ENCODE data around the gene KDM7A.
"Not testable (repeated sequence)": the region's sequence is repeated elsewhere in the genome, so short reads cannot be mapped to it uniquely, and the experiment has no call there.

The KDM7A gene, protein sequence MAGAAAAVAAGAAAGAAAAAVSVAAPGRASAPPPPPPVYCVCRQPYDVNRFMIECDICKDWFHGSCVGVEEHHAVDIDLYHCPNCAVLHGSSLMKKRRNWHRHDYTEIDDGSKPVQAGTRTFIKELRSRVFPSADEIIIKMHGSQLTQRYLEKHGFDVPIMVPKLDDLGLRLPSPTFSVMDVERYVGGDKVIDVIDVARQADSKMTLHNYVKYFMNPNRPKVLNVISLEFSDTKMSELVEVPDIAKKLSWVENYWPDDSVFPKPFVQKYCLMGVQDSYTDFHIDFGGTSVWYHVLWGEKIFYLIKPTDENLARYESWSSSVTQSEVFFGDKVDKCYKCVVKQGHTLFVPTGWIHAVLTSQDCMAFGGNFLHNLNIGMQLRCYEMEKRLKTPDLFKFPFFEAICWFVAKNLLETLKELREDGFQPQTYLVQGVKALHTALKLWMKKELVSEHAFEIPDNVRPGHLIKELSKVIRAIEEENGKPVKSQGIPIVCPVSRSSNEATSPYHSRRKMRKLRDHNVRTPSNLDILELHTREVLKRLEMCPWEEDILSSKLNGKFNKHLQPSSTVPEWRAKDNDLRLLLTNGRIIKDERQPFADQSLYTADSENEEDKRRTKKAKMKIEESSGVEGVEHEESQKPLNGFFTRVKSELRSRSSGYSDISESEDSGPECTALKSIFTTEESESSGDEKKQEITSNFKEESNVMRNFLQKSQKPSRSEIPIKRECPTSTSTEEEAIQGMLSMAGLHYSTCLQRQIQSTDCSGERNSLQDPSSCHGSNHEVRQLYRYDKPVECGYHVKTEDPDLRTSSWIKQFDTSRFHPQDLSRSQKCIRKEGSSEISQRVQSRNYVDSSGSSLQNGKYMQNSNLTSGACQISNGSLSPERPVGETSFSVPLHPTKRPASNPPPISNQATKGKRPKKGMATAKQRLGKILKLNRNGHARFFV

DNA sequence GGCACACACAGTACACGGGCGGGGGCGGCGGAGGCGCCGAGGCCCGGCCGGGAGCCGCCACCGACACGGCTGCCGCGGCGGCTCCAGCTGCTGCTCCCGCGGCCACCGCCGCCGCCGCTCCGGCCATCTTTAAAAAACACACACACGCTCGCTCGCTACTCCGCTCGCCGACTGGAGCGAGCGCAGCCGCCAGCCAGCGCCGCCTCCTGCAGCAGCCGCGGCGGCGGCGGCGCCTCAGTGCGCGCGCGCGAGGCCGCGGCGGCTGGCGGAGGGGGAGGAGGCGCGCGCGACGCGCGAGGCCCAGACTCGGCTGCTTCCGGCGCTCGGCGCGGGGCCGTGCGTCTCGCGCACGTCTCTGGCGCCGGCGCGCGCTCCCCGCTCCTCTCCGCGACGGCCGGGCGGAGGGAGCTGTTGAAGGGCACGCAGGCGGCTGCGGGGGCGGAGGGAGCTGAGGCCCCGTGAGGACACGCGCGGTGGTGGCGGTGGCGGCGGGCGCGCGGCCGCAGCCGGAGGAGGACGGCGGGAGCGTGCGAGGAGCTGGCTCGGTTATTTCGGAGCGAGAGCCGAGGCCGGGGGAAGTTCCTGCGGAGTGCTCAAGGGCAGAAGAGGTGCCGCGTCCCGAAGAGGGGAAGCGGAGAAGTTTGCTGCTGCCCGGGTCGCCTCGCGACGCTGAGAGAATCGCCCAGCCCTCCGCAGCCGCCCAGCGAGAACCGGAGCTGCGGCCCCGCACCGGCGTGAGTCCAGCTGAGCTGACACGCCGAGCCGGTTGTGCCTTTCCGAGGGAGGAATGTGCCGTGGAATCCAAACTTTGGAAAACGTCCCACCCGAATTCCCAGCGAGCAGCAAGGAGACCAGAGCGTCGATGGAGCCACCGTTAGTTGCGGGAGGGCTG is at the start of gene KDM7A:
TSS of gene KDM7A (minus strand) at position 173 of the 892 bp plus-strand sequence. CDS start at position 127, 46 bp downstream.
- peak; percentile 90 to 92 for DNase-seq

DNA sequence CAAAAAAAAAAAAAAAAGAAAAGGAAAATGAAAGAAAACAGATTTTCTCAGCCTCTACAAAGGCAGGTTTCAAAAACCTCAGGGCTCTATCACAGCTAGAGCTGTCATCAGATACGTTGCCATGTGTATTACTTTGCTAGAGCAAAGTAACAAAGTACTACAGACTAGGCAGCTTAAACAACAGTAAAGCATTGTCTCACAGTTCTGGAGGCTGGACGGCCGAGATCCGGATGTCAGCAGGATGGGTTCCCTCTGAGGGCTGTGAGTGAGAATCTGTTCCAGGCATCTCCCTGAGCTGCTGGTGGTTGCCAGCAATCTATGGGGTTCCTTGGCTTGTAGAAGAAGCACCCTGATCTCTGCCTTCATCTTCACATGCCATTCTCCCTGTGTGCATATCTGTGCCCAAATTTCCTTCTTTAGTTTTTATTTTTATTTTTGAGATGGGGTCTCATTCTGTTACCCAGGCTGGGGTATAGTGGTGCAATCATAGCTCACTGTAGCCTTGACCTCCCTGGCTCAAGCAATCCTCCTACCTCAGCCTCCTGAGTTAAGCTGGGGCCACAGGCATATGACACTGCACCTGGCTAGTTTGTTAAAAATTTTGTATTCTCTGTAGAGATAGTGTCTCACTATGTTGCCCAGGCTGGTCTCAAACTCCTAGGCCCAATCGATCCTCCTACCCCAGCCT is 48.9 kb upstream of the KDM7A start:
- DNase-seq = no peak

DNA sequence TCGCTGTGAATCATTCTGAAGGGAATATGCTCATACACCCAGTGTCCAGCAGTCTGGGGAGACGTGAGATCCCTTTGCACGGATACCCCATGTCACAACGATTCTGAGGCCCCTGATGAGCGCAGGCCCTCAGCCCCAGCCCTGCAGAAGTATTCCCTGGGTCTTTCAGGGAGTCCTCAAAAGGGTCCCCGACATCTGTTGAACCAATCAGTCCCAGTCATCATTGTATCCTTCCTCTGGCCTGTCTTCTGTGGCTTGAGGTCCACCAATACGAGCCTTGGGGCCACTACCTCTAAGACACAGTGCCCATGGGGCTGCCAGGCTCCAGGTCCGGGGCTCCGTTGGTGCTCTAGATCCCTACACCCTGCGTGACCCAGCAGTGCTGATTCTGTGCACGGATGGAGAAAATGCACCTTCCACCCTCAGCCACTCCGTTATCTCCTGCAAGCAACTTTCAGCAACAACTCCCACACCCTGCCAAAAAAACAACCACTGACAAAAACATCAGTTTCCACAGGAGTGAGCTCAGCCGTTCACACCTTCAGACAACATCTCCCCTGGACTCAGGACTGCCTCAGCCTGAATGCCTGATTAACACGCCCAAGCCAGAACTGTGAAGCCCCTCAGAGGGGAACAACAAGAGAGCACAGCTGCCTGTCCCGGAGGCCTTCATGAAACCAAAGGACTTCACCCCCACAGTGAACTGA is 46.9 kb upstream of the KDM7A start:
- DNase-seq = no peak

DNA sequence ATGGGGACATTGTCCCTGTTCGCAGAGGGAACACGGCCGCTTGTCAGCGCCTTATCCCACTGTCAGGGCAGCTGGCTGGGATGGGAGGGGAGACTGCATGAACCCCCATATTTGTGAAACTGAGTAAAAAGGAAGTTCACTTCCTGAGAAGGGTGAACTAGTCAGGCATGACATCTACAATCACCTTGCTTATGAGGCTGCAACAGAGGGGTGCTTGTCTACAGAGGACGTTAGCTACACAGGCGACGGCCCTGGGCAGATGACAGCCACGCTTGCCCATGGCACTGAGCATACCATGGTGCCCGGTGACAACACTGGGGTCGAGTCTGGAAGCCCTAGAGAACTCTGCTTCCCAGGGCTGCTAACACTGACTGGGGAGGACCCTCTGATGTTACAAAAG is 46.0 kb upstream of the KDM7A start:
- no peak for DNase-seq

DNA sequence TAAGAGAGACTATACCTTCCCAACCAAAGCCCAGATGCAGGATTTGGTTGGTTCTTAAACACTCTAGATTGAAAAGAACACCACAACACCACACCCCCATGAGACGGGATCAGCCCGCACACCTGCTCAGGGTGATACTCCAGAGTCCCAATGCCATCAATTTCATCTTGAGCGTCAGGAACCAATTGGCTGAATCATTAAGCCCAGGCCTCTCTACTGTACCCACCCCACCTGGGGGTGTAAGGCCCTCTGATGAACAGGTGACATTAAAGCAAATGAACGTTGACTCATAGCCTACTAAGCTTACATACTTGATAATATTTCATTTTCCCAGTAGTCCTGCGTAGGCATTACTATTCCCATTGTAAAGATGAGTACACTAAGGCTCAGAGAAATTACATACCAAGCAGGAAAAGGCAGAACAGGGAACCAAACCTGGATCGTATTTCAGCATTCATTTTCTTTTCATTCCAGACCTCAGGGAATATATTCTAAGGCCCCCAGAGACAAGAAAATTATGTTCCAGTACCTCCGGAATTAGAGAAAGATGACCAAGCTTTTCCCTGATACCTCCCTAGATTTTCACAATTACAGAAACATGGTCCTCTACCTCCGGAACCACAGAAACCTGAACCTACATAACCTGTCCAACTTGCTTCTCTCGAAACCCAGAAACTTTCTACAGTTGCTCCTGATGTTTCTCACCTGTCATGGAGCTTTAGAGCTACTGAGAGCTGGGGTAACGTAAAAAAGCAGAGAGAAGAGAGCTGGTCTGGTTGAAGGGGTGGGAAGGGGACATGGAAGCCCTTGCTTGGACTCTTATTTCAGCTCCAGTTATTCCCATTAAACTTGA is 43.1 kb upstream of the KDM7A start:
- no peak for DNase-seq

DNA sequence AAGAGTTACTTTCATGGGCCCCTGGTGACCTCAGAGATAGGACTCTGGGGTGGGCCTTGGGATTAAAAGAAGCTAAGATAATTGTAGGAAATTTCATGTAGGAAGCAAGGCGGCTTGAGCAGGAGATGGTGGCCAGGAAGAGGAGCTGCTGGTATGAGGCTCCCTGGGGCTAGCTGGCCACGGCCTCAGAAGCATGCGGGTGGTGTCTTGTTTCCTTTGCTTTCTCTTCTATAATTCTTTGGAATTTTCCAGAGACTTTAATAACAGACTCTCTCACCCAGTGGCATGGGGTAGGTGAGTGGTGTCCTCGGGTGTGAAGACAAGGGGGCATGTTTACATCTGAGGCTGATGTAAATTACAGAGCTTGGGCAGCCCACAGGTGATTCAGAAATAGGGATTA is 41.9 kb upstream of the KDM7A start:
- no peak for DNase-seq

DNA sequence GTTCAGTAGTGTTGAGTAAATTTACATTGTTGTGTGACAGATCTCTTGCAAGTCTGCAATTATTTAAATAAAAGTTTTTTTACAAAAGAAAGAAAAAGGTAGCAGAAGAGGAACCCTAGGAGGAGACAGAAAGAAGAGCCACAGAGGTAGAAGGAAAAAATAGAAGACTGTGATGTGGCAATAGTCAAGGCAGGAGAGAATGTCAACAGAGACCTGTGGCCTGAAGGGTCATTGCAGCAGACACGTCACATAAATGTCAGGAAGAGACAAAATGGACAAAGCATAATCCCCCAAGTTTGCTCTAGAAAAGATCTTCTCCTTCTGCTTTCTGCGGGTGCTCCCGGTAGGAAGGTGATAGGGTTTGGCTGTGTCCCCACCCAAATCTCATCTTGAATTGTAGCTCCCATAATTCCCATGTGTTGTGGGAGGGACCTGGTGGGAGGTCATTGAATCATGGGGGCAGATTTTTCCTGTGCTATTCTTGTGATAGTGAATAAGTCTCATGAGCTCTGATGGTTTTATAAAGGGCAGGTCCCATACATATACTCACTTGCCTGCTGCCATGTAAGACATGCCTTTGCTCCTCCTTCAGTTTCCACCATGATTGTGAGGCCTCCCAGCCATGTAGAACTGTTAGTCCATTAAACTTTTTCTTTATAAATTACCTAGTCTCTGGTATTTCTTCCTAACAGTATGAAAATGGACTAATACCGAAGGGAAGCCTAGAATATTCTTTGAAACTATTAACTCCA is 41.1 kb upstream of the KDM7A start:
- no peak for DNase-seq

DNA sequence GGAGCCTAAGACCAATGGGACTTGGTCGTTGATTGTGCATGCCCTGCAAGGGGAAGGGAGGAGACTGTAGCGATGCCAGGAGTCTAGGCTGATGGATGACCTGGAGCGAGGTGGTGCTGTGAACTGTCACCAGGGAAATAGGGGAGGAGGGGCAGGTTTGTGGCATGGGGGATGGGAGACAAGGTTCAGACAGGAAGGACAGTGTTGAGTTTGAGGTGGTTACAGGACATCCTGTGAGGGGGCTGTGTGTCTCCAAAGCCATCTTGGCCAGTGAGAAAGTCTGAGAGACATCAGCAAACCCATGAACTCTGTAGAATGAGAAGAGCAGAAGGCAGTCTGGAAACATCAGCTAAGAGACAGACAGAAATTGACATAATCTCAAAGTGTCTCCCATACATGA is 38.5 kb upstream of the KDM7A start:
- no peak for DNase-seq

DNA sequence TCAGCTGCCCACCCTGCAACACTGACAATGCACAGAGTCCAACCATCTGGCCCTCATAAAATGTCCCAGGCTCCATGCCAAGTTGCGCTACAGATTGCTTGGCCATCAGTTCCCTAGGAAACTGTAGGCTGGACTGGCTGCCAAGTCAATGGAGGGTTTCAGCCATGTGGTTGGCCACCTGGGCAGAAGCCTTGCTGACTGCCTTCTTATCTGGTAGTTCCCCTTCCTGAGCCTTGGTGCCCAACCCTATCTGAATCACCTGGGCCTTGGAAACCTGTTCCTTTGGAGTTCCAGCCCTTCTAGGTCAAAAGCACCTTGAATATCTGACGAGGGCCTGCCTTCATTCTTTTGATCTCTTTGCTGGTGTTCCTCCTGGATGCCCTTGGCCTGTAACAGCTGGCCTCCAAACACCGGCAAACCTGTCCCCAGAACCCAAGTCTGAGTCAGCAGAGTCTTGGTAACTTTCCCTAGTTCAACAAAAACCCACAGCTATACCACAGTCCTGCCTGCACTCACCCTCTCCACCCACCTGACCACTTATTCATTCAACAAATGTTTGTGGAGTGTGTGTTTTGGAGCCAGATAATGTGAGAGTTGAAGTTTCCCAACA is 37.4 kb upstream of the KDM7A start:
- DNase-seq = peak; percentile 9 to 69

DNA sequence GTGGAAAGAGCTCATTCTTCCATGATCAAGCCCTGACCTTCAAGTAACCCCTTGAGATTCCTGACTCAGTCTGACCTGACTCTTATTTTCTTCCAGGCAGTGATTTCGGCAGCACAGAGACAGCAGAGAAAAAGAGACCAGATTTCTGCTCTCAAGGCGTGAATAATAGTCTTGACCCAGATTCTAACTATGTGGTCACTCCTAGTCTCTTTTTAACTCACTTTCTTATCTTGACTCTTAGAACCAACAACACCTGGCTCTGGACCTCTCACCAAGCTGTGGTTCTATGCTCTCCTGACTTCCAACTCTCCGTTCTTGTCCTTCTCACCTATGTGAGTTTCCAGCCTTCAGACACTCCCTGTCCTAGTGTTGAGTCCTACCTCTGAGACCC is 36.9 kb upstream of the KDM7A start:
- DNase-seq = no peak

DNA sequence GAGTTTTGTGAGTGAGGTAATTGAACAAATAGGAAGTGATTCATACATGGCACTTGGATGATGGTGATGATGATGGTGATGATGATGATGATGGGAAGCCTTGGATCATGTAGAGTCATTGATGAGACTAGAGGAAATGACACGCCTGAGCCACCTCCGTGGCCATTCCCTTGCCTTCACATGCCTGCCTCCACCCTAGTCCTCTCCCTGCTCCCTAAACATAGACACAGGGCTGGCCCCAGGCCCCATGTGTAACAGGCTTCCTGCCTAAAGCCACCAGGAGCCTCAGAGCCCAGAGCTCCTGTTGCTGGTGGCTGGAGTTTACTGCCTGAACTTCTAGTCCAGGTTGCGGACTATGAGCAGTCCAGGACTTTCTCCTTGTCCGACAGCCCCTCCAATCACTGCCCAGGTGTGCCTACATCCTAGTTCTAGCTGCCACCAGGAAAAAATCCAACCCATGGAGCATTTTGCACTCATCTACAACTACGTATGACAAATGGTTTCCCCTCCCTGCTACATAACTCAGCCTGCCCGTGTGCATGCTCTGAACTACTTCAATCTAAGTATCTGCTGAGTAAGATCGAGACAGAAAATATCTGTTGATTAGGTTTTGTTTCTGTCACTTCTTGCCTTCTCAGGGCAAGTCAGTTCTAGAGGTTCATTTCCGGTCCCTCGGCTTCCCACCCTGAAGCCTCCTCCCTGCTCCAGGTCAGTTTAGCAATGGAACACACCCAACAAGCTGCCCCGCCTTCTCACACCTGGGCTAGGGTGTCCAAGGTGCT is 35.5 kb upstream of the KDM7A start:
- DNase-seq = no peak

DNA sequence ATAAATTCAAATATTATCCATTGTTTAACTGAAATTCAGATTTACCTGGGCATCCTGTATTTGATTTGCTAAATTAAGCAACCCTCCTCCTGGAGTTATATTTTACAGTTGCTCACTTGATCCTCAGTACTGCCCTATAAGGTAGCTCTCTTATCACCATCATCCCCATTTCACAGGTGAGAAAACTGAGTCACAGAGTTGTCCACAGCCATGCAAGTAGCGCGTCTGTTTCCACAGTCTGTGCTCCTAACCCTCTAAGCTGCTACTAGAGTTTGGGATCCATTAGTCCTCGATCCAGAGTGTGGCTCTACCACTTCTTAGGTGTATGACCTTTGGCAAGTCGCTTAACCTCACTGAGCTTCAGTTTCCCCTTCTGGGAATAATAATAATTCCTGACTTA is 34.9 kb upstream of the KDM7A start:
- DNase-seq = no peak

DNA sequence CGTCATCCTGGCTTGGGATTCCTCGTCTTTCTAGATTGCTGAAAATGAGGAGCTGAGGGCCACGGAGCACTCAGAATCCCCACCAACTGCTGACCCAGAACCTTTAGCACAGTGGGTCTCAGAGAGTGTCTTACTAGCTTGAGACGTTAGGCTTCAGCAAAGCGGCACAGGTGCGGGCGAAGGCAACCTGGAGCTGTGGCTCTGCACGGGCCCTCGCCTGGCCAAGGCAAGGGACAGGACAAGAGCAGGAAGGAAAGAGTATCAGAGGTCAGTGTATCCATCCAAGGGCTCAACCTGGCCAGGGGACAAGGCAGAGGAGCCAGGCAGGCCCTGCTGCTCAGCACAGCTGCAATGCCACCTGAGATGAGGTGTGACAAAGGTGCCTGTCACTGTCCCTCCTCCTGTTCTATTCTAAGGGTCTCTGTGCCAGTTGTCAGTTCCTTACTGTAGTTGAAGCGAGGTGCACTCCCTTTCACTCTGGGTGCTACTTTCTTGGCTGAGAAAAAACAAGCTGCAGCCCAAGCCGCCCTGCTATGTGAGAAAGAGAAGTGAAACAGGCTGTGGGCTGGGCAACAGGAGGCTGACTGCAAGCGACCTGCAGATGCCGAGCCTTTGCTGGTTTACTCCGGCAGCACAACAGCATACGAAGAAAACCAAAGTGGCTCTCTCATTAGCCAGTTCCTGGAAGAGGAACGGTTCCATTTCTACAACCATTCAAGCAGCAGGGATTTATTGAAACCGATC is 33.3 kb upstream of the KDM7A start:
- DNase-seq = no peak

DNA sequence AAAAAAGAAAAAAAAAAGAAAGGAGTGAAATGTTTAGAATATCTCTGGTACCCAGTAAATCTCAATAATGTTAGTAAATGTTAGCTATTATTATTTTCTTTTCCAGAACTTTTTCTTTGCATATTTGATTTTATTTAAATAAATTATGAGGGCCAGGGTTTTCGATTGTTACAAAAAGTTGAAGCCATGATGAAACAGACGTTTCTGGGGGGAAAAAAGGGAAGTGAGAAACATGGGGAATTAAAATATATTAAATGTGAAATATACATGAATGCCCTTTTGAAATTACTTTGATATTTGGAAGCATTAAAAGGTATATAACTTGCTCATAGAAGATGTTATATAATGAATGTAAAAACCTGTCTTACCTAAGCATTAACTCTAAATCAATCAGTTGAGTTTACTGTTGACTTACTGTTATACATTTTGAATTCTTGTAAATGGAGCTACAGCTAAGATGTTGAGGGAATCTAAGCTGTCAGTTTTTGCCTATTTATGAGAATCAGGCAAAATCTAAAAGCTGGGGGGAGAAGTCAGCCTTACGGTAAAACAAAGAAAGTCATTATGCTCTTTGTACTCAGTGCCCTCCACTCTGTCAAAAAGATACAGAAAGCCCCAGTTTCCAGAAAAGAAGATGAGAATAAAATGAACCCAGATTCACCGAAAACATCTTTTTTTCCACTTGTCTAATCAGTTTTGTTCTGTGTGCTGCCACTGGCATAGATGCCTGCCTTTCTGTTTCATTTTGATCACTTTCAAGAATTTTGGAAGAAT is 30.0 kb upstream of the KDM7A start:
- no peak for DNase-seq

DNA sequence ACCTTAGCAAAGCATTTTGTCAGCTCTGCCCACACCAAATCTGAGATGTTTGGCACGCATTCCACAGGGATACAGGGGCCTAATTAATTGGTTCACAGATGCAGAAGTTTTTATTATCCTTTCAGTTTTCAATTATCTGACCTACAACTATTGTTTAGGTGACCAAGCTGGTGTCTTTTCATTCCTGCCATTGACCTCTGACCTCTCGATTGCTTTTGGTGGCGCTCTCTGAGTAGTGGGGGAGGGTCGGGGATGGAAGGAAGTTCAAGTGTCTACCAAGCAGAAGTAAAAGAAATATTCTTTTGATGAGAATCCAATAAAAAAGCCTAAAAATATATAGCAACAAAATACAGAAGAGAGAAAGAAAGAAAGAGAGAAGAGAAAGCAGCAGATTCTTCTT is 28.8 kb upstream of the KDM7A start:
- DNase-seq = no peak

DNA sequence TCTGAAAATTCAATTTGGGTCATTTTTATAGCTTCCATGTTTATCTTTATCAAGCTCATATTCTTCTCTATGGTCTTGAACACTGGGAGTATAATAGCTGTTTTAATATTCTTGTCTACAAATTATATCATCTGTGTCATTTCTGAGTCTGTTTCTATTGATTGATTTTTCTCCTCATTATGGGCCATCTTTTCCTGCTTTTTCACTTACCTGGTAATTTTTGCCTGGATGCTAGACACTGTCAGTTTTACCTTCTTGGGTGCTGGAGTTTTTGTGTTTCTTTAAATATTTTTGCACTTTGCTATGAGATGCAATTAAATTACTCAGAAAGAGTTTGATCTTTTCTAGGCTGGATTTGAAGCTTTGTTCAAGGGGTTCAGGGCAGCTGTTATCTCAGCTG is 26.8 kb upstream of the KDM7A start:
- no peak for DNase-seq

DNA sequence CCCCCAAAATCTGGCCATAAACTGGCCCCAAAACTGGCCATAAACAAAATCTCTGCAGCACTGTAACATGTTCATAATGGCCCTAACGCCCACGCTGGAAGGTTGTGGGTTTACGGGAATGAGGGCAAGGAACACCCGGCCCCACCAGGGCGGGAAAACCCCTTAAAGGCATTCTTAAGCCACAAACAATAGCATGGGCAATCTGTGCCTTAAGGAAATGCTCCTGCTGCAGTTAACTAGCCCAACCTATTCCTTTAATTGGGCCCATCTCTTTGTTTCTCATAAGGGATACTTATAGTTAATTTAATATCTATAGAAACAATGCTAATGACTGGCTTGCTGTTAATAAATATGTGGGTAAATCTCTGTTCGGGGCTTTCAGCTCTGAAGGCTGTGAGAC is 26.2 kb upstream of the KDM7A start:
- not testable (repeated sequence) for DNase-seq
